SK-N-SH (cell line): ENCODE data around the gene PRKCH. TPM values are rescaled to one million over a fixed set of nuclear protein-coding genes. Genes with fewer than 3 reads are reported as not detected.

ENCODE experiments used
- CTCF ChIA-PET: fragments of 300-600, 350-600 bp; formaldehyde crosslinking; extraction: SDS; loops from one replicate; lab custom pipeline; 2021; lab: Yijun Ruan, JAX
- POLR2A ChIA-PET: fragments of 350-600 bp; sonication (Branson Sonifier 250); formaldehyde crosslinking; extraction: SDS; loops from one replicate; lab custom pipeline; 2020; ENCODE audit warnings: antibody characterized with exemption, inconsistent platforms; lab: Yijun Ruan, JAX
- DNase-seq: peaks from one replicate; pipeline ENCODE4 v3.0.0; 2012
- H2AFZ ChIP-seq: fragments of 200-600 bp; sonication (generic); 2 replicates; pipeline ENCODE4 v1.8.1; 2016; ENCODE audit warnings: antibody characterized with exemption, mild to moderate bottlenecking, low read depth
- H3F3A ChIP-seq: fragments of 200-600 bp; sonication (generic); replicated peaks from 2 replicates; pipeline ENCODE3; 2016; ENCODE audit warnings: antibody characterized with exemption, mild to moderate bottlenecking; ENCODE audit not compliant: insufficient read depth
- H3K27ac ChIP-seq, 2 experiments: fragments of 200-500 bp in 1 of 2; fragments of 200-600 bp in 1 of 2; sonication (Bioruptor generic) in 1 of 2; sonication (generic), shearing (Covaris generic) in 1 of 2; 2 replicates each; pipeline versions ENCODE4 v1.5.1 to v1.6.1; 2014 to 2016; ENCODE audit warnings: low read depth in 2 of 2, inconsistent platforms in 1 of 2, low read length in 1 of 2, mild to moderate bottlenecking in 1 of 2, mixed read lengths in 1 of 2
- H3K27me3 ChIP-seq: fragments of 200-600 bp; sonication (generic), shearing (Covaris generic); 2 replicates; pipeline ENCODE4 v1.6.1; 2016; ENCODE audit warnings: mixed run types; ENCODE audit not compliant: insufficient read depth
- H3K36me3 ChIP-seq, 2 experiments: fragments of 200-500 bp in 1 of 2; fragments of 200-600 bp in 1 of 2; sonication (Bioruptor generic) in 1 of 2; sonication (generic) in 1 of 2; replicated peaks in 1 of 2; 2 replicates each; pipeline versions ENCODE3 to v1.5.1; 2014 to 2016; ENCODE audit warnings: low read length in 1 of 2, mild to moderate bottlenecking in 1 of 2; ENCODE audit not compliant: insufficient read depth in 2 of 2, control insufficient read depth in 1 of 2
- H3K4me1 ChIP-seq, 2 experiments: fragments of 200-500 bp in 1 of 2; fragments of 200-600 bp in 1 of 2; sonication (Bioruptor generic) in 1 of 2; sonication (generic), shearing (Covaris generic) in 1 of 2; 2 replicates each; pipeline versions ENCODE4 v1.5.1 to v1.6.1; 2014 to 2016; ENCODE audit warnings: low read depth in 1 of 2, low read length in 1 of 2, mixed run types in 1 of 2; ENCODE audit not compliant: insufficient read depth in 2 of 2, control insufficient read depth in 1 of 2
- H3K4me2 ChIP-seq: fragments of 200-600 bp; sonication (generic), shearing (Covaris generic); 2 replicates; pipeline ENCODE4 v1.6.1; 2017; ENCODE audit warnings: mixed run types
- H3K4me3 ChIP-seq, 2 experiments: fragments of 200-500 bp in 1 of 2; fragments of 200-600 bp in 1 of 2; sonication (Bioruptor generic) in 1 of 2; sonication (generic), shearing (Covaris generic) in 1 of 2; 2 replicates each; pipeline versions ENCODE4 v1.5.1 to v1.8.1; 2014 to 2016; ENCODE audit warnings: low read depth in 2 of 2, inconsistent platforms in 1 of 2, low read length in 1 of 2, mild to moderate bottlenecking in 1 of 2, mixed read lengths in 1 of 2, moderate library complexity in 1 of 2
- H3K79me2 ChIP-seq: fragments of 200-600 bp; sonication (generic); 2 replicates; pipeline ENCODE4 v1.8.1; 2017; ENCODE audit warnings: mild to moderate bottlenecking; ENCODE audit not compliant: insufficient read depth
- H3K9ac ChIP-seq: fragments of 200-600 bp; sonication (generic); 2 replicates; pipeline ENCODE4 v1.6.1; 2017; ENCODE audit warnings: mixed run types
- H3K9me2 ChIP-seq: fragments of 200-600 bp; sonication (generic); 2 replicates; pipeline ENCODE4 v1.6.1; 2017; ENCODE audit warnings: mixed run types
- H3K9me3 ChIP-seq: fragments of 200-600 bp; sonication (generic); 2 replicates; pipeline ENCODE4 v1.6.1; 2017; ENCODE audit warnings: mixed run types, mild to moderate bottlenecking, moderate library complexity
- H4K20me1 ChIP-seq: fragments of 200-600 bp; sonication (generic); 2 replicates; pipeline ENCODE4 v1.6.1; 2017; ENCODE audit warnings: mild to moderate bottlenecking, mixed run types; ENCODE audit not compliant: insufficient read depth
- FOXJ3 ChIP-seq: sonication (generic); formaldehyde crosslinking; IDR thresholded peaks from 2 replicates; pipeline ENCODE4 v1.5.1; 2020; ENCODE audit warnings: mild to moderate bottlenecking, missing genetic modification reagents
- GATA2 ChIP-seq: sonication (generic); formaldehyde crosslinking; IDR thresholded peaks from 2 replicates; pipeline ENCODE4 v1.5.0; 2020; ENCODE audit warnings: mild to moderate bottlenecking, missing genetic modification reagents
- NRF1 ChIP-seq: IDR thresholded peaks from 2 replicates; pipeline ENCODE4 v1.6.1; 2012; ENCODE audit warnings: low read depth, mild to moderate bottlenecking, low read length
- POLR2AphosphoS5 ChIP-seq: IDR thresholded peaks from 2 replicates; pipeline ENCODE4 v1.6.1; 2012; ENCODE audit warnings: low read depth, low read length
- RAD21 ChIP-seq: IDR thresholded peaks from 2 replicates; pipeline ENCODE4 v1.6.1; 2012; ENCODE audit warnings: mild to moderate bottlenecking, low read length
- RCOR1 ChIP-seq: fragments of 150-350 bp; IDR thresholded peaks from 2 replicates; pipeline ENCODE4 v1.6.1; 2017; ENCODE audit warnings: antibody characterized with exemption, low read length
- SMC3 ChIP-seq: IDR thresholded peaks from 2 replicates; pipeline ENCODE4 v1.6.1; 2012; ENCODE audit warnings: low read depth, low read length, improper control_type of control experiment
- TCF12 ChIP-seq: IDR thresholded peaks from 2 replicates; pipeline ENCODE4 v1.4.0; 2012
- WGBS: methylation state at CpG from one replicate; pipeline ENCODE4 v1.1.6; 2017; ENCODE audit warnings: low lambda C conversion rate; 5-methylcytosine and 5-hydroxymethylcytosine counted together
- polyA plus RNA-seq, 3 experiments: library from polyadenylated mRNA; depleted of rRNA; stranded (reverse); fragments of >200 nt; gene quantifications; 2 replicates each; pipeline ENCODE4 v1.2.3, GENCODE V29; 2012
- TF ChIP-seq, protein P1 (sequence below): fragments of 150-350 bp; IDR thresholded peaks from 2 replicates; pipeline ENCODE4 v1.6.1; 2017; ENCODE audit warnings: antibody characterized with exemption, low read length, low read depth, borderline replicate concordance
- TF ChIP-seq, protein P2 (sequence below): fragments of 150-350 bp; IDR thresholded peaks from 2 replicates; pipeline ENCODE4 v1.6.1; 2016; ENCODE audit warnings: mild to moderate bottlenecking, low read depth, low read length
- TF ChIP-seq, protein P3 (sequence below): fragments of 200-600 bp; sonication (generic); IDR thresholded peaks from 2 replicates; pipeline ENCODE4 v1.6.1; 2017; ENCODE audit warnings: antibody characterized with exemption, mild to moderate bottlenecking, moderate library complexity
- TF ChIP-seq, protein P4 (sequence below): IDR thresholded peaks from 2 replicates; pipeline ENCODE4 v1.4.0; 2012; ENCODE audit warnings: low read depth, borderline replicate concordance
- TF ChIP-seq, protein P5 (sequence below): IDR thresholded peaks from 2 replicates; pipeline ENCODE4 v1.6.1; 2012; ENCODE audit warnings: mild to moderate bottlenecking, low read depth, low read length, moderate library complexity

The PRKCH gene
- polyA plus RNA-seq, 1 of the 3 experiments (the other 2 are of a cell fraction), result 4.2 TPM

DNA sequence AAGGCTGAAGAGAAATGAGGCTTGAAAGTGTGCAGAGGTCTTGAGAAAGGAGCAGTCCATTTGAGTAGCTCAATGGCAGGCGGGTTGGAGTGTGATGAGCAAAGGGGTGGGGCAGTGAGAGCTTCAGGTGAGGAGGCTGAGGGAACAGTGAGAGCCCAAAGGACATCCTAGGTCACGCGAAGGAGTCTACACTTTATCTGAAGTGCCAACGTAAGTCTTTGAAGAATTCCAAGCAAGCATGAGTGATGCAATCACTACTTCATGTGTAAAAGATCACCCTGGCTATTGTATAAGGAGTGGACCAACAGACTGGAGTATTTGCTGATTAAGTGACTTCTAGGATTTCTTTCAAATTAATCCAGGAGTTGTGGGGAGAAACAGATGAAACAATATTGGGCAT, 214.1 kb downstream of the PRKCH start (continued):
- TF ChIP-seq, protein P1, sequence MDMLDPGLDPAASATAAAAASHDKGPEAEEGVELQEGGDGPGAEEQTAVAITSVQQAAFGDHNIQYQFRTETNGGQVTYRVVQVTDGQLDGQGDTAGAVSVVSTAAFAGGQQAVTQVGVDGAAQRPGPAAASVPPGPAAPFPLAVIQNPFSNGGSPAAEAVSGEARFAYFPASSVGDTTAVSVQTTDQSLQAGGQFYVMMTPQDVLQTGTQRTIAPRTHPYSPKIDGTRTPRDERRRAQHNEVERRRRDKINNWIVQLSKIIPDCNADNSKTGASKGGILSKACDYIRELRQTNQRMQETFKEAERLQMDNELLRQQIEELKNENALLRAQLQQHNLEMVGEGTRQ, result no peak
- TF ChIP-seq, protein P2, sequence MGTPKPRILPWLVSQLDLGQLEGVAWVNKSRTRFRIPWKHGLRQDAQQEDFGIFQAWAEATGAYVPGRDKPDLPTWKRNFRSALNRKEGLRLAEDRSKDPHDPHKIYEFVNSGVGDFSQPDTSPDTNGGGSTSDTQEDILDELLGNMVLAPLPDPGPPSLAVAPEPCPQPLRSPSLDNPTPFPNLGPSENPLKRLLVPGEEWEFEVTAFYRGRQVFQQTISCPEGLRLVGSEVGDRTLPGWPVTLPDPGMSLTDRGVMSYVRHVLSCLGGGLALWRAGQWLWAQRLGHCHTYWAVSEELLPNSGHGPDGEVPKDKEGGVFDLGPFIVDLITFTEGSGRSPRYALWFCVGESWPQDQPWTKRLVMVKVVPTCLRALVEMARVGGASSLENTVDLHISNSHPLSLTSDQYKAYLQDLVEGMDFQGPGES, result no peak
- TF ChIP-seq, protein P3, sequence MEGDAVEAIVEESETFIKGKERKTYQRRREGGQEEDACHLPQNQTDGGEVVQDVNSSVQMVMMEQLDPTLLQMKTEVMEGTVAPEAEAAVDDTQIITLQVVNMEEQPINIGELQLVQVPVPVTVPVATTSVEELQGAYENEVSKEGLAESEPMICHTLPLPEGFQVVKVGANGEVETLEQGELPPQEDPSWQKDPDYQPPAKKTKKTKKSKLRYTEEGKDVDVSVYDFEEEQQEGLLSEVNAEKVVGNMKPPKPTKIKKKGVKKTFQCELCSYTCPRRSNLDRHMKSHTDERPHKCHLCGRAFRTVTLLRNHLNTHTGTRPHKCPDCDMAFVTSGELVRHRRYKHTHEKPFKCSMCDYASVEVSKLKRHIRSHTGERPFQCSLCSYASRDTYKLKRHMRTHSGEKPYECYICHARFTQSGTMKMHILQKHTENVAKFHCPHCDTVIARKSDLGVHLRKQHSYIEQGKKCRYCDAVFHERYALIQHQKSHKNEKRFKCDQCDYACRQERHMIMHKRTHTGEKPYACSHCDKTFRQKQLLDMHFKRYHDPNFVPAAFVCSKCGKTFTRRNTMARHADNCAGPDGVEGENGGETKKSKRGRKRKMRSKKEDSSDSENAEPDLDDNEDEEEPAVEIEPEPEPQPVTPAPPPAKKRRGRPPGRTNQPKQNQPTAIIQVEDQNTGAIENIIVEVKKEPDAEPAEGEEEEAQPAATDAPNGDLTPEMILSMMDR, result no peak
- TF ChIP-seq, protein P4, sequence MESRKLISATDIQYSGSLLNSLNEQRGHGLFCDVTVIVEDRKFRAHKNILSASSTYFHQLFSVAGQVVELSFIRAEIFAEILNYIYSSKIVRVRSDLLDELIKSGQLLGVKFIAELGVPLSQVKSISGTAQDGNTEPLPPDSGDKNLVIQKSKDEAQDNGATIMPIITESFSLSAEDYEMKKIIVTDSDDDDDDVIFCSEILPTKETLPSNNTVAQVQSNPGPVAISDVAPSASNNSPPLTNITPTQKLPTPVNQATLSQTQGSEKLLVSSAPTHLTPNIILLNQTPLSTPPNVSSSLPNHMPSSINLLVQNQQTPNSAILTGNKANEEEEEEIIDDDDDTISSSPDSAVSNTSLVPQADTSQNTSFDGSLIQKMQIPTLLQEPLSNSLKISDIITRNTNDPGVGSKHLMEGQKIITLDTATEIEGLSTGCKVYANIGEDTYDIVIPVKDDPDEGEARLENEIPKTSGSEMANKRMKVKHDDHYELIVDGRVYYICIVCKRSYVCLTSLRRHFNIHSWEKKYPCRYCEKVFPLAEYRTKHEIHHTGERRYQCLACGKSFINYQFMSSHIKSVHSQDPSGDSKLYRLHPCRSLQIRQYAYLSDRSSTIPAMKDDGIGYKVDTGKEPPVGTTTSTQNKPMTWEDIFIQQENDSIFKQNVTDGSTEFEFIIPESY, result no peak
- TF ChIP-seq POLR2AphosphoS5, result no peak
- TF ChIP-seq, all 33 proteins: peak for 0

DNA sequence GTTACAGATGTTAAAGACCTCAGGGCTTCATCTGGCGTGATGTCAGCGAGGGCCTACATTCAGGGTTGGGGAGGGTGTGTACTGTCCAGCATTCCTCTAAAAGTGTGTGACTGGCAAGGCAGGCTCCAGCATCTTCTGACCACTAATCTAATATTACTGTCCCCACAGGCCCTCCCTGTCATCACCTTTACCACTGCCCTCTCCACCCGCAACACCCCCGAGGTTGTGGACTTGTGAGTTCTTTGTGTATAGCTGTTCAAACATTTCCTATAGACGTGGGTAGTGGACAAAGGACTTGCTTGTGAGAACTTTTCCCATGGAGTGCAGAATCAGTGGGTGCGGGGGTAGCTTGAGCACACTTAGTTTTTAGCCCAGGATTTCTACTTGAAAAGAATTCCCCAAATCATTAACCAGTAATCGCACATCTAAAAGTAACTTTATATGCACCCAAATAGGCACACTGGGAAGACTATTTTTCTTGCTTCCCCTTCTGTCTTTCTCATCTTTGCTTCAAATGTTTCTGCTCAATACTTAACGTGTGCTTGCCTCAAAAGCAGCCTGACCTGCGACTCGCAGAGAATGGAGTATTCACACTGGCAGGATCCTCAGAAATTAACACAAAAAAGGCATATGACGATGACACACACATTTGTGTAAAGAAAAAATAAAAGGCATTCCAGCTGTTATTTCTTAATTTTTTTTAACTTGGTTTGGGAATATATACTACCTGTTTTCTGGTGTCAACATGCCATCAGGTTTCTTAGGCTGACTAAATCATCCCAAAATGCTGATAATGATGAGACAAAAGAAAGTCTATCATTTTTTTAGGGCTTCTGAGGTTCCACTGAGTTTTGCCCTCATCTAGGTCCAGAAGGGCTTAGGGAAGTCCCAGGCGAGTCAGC, 215.5 kb downstream of the PRKCH start:
- 84% methylated on average over 12 of the region's 12 CpGs for WGBS
- Histone ChIP-seq H3K4me1 (peaks cover 18 to 33% of the 10 kb centered on the region in 2 experiments), H3K9me3 (no peaks in the 10 kb centered on the region), H3K4me2 (peak overlapping the region; percentile 58), H3K27me3 (no peaks in the 10 kb centered on the region), H3K4me3 (no peak overlapping the region), H3K27ac (peak overlapping the region; percentile 37 to 44), H3K36me3 (no peaks in the 10 kb centered on the region), H2AFZ (peak overlapping the region; percentile 63; the same call in 1 of the 2 replicates), H4K20me1 (no peaks in the 10 kb centered on the region), H3K9me2 (no peaks in the 10 kb centered on the region), H3K79me2 (no peaks in the 10 kb centered on the region), H3K9ac (peak overlapping the region; percentile 34), H3F3A (peaks cover 14% of the 10 kb centered on the region)
- DNase-seq, result no peak
- ChIA-PET CTCF (interaction anchor here (1.4 kb wide), 1 partner anchor 301 kb away, joined by 3 read pairs; no protein-coding TSS in a partner anchor), POLR2A (no interaction called here)
- no peak for TF ChIP-seq FOXJ3 (CRISPR knock-in tag)
- TF ChIP-seq, protein P4, result no peak
- TF ChIP-seq POLR2AphosphoS5, result no peak
- TF ChIP-seq GATA2 (CRISPR knock-in tag), result no peak
- TF ChIP-seq RCOR1, result no peak
- no peak for TF ChIP-seq SMC3
- no peak for TF ChIP-seq TCF12
- no peak for TF ChIP-seq RAD21
- TF ChIP-seq NRF1, result no peak
- TF ChIP-seq, protein P5, sequence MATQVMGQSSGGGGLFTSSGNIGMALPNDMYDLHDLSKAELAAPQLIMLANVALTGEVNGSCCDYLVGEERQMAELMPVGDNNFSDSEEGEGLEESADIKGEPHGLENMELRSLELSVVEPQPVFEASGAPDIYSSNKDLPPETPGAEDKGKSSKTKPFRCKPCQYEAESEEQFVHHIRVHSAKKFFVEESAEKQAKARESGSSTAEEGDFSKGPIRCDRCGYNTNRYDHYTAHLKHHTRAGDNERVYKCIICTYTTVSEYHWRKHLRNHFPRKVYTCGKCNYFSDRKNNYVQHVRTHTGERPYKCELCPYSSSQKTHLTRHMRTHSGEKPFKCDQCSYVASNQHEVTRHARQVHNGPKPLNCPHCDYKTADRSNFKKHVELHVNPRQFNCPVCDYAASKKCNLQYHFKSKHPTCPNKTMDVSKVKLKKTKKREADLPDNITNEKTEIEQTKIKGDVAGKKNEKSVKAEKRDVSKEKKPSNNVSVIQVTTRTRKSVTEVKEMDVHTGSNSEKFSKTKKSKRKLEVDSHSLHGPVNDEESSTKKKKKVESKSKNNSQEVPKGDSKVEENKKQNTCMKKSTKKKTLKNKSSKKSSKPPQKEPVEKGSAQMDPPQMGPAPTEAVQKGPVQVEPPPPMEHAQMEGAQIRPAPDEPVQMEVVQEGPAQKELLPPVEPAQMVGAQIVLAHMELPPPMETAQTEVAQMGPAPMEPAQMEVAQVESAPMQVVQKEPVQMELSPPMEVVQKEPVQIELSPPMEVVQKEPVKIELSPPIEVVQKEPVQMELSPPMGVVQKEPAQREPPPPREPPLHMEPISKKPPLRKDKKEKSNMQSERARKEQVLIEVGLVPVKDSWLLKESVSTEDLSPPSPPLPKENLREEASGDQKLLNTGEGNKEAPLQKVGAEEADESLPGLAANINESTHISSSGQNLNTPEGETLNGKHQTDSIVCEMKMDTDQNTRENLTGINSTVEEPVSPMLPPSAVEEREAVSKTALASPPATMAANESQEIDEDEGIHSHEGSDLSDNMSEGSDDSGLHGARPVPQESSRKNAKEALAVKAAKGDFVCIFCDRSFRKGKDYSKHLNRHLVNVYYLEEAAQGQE, result no peak
